ENCODE data around the gene PCDHA11.
"Not testable (repeated sequence)": the region's sequence is repeated elsewhere in the genome, so short reads cannot be mapped to it uniquely, and the experiment has no call there.

Gene PCDHA11

DNA sequence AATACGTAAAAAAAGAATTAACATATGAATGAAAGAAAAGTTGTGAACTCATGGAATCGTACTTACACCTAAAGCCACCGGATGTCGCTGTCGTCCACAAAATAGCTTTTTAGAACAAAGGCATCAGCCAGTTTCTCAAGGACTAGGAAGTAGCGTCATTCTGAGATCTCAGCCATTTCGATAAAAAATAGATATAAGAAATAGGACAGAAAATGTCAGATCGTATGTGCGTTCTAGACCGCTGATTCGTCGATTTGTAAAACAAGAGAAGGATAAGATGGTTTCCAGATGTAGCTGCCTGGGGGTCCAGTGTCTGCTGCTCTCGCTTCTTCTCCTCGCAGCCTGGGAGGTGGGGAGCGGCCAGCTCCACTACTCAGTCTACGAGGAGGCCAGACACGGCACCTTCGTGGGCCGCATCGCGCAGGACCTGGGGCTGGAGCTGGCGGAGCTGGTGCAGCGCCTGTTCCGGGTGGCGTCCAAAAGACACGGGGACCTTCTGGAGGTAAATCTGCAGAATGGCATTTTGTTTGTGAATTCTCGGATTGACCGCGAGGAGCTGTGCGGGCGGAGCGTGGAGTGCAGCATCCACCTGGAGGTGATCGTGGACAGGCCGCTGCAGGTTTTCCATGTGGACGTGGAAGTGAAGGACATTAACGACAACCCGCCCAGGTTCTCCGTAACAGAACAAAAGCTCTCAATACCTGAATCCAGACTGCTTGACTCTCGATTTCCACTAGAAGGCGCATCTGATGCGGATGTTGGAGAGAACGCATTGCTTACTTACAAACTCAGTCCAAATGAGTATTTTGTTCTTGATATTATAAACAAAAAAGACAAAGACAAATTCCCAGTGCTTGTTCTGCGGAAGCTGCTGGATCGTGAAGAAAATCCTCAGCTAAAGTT lies 12.7 kb upstream of the PCDHA11 start, which contains the start of gene PCDHA10:
Gene PCDHA10, plus strand, starts transcription at position 126 of the 903 bp plus-strand sequence. Its CDS starts 152 bp downstream, at position 278.
- DNase-seq: no peak

DNA sequence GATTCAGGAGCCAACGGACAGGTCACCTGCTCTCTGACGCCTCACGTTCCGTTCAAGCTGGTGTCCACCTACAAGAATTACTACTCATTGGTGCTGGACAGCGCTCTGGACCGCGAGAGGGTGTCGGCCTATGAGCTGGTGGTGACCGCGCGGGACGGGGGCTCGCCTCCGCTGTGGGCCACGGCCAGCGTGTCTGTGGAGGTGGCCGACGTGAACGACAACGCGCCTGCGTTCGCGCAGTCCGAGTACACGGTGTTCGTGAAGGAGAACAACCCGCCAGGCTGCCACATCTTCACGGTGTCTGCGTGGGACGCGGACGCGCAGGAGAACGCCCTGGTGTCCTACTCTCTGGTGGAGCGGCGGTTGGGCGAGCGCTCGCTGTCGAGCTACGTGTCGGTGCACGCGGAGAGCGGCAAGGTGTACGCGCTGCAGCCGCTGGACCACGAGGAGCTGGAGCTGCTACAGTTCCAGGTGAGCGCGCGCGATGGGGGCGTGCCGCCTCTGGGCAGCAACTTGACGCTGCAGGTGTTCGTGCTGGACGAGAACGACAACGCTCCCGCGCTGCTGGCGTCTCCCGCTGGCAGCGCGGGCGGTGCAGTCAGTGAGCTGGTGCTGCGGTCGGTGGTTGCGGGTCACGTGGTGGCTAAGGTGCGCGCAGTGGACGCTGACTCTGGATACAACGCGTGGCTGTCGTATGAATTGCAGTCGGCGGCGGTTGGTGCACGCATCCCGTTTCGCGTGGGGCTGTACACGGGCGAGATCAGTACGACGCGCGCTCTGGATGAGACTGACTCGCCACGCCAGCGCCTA lies 11.4 kb upstream of the PCDHA11 start:
- DNase-seq: no peak

DNA sequence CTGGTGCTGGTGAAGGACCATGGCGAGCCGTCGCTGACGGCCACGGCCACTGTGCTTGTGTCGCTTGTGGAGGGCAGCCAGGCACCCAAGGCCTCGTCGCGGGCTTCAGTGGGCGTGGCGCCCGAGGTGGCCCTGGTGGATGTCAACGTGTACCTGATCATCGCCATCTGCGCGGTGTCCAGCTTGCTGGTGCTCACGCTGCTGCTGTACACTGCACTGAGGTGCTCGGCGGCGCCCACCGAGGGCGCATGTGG lies 10.8 kb upstream of the PCDHA11 start:
- DNase-seq: no peak

DNA sequence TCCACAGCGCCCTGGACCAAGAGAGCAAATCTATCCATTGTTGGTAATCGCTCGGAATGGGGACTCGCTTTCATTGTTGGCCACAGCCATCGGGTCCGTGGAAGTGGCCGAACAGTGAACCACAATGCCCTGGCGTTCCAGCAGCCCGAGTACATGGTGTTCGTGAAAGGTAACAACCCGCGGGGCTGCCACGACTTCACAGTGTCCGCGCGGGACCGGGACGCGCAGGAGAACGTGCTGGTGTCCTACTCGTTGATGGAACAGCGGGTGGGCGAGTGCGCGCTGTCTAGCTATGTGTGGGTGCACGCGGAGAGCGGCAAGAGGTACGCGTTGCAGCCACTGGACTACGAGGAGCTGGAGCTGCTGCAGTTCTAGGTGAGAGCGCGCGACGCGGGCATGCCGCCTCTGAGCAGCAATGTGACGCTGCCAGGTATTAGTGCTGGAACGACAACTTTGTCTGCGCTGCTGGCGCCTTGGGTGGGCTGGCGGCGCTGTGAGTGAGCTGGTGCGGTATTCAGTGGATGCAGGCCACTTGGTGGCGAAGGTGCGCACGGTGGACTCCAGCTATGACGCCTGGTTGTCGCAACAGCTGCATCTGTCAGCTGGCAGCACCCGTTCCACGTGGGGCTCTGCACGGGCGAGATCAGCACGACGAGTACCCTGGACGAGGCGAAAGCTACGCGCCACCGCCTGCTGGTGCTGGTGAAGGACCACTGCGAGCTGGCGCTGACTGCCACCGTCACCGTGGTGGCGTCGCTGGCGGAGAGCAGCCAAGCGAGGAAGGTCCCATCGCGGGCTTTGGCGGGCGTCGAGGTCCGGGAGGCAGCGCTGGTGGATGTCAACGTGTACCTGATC lies 6.1 kb upstream of the PCDHA11 start:
- DNase-seq: no peak

DNA sequence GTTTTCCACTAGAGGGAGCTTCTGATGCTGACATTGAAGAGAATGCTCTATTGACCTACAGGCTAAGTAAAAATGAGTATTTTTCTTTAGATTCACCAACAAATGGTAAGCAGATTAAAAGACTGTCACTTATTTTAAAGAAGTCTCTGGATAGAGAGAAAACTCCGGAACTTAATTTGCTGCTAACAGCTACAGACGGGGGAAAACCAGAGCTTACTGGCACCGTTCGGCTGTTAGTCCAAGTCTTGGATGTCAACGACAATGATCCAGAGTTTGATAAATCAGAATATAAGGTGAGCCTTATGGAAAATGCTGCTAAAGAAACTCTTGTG lies 764 bp downstream of the PCDHA11 start:
- DNase-seq: no peak

DNA sequence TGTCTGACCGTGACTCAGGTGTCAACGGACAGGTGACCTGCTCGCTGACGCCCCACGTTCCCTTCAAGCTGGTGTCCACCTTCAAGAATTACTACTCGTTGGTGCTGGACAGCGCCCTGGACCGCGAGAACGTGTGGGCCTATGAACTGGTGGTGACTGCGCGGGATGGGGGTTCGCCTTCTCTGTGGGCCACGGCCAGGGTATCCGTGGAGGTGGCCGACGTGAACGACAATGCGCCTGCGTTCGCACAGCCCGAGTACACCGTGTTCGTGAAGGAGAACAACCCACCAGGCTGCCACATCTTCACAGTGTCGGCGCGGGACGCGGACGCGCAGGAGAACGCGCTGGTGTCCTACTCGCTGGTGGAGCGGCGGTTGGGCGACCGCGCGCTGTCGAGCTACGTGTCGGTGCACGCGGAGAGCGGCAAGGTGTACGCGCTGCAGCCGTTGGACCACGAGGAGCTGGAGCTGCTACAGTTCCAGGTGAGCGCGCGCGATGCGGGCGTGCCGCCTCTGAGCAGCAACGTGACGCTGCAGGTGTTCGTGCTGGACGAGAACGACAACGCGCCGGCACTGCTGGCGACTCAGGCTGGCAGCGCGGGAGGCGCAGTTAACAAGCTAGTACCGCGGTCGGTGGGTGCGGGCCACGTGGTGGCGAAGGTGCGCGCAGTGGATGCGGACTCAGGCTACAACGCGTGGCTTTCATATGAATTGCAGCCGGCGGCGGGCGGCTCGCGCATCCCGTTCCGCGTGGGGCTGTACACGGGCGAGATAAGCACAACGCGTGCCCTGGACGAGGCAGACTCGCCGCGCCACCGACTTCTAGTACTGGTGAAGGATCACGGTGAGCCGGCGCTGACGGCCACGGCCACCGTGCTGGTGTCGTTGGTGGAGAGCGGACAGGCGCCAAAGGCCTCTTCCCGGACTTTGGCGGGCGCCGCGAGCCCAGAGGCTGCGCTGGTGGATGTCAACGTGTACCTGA lies 1.8 kb downstream of the PCDHA11 start:
- DNase-seq: no peak

DNA sequence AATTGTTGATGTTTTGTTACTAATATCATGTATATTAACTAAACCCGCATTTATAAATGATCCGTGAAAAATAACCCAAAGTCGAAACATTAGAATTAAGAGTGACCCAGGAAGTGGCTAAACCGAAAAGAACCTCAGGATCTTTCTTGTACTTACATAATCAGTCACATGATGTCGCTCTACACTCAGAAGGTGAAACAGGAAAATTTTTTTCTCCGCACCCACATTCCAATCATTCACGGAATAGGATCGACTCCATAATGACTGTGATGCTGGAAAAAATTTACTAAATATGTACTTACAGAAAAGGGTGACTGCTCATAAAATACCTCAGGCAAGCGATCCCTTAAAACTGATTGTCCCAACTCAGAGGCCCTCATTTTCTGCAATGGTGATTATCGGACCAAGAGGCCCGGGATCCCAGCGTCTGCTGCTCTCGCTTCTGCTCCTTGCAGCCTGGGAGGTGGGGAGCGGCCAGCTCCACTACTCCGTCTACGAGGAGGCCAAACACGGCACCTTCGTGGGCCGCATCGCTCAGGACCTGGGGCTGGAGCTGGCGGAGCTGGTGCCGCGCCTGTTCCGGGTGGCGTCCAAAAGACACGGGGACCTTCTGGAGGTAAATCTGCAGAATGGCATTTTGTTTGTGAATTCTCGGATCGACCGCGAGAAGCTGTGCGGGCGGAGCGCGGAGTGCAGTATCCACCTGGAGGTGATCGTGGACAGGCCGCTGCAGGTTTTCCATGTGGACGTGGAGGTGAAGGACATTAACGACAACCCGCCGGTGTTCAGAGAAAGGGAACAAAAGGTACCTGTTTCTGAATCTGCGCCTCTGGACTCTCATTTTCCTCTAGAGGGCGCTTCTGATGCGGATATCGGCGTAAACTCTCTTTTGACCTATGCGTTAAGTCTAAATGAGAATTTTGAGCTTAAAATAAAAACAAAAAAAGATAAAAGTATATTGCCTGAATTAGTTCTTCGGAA lies 6.6 kb downstream of the PCDHA11 start, which contains the start of gene PCDHA12:
Gene PCDHA12, plus strand, starts transcription at position 224 of the 981 bp plus-strand sequence. Its CDS starts 165 bp downstream, at position 389.
- DNase-seq: no peak

DNA sequence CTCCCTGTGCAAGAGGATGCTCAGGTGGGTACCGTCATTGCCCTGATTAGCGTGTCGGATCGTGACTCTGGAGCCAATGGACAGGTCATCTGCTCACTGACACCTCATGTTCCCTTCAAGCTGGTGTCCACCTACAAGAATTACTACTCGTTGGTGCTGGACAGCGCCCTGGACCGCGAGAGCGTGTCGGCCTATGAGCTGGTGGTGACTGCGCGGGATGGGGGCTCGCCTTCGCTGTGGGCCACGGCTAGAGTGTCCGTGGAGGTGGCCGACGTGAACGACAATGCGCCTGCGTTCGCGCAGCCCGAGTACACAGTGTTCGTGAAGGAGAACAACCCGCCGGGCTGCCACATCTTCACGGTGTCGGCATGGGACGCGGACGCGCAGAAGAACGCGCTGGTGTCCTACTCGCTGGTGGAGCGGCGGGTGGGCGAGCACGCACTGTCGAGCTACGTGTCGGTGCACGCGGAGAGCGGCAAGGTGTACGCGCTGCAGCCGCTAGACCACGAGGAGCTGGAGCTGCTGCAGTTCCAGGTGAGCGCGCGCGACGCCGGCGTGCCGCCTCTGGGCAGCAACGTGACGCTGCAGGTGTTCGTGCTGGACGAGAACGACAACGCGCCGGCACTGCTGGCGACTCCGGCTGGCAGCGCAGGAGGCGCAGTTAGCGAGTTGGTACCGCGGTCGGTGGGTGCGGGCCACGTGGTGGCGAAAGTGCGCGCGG lies 7.9 kb downstream of the PCDHA11 start:
- not testable (repeated sequence) for DNase-seq

DNA sequence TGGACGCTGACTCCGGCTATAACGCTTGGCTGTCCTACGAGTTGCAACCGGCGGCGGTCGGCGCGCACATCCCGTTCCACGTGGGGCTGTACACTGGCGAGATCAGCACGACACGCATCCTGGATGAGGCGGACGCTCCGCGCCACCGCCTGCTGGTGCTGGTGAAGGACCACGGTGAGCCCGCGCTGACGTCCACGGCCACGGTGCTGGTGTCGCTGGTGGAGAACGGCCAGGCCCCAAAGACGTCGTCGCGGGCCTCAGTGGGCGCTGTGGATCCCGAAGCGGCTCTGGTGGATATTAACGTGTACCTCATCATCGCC lies 8.5 kb downstream of the PCDHA11 start:
- no peak for DNase-seq

DNA sequence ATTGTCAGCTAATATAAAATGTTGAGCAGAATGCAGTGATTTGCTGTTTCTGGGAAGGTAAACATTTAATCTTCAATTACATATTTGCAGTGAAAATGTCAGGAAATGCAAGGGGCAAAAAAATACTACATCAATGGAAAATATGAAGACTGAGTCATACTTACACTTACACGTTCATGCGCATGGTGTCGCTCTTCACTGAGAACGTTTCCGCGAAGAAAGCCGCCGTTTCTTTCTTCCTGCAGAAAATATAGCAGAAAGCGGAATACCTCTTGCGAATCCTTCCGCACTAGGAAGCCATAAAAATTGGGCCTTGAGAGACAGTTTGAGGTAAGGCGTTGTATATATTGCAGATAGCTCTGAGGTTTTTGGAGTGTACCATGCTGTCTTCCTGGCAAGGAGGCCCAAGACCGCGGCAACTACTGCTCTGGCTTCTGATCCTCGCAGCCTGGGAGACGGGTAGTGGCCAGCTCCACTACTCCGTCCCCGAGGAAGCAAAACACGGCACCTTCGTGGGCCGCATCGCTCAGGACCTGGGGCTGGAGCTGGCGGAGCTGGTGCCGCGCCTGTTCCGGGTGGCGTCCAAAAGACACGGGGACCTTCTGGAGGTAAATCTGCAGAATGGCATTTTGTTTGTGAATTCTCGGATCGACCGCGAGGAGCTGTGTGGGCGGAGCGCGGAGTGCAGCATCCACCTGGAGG lies 13.3 kb downstream of the PCDHA11 start, which contains the start of gene PCDHA13:
Gene PCDHA13, plus strand, starts transcription at position 236 of the 702 bp plus-strand sequence. Its CDS starts 145 bp downstream, at position 381.
- DNase-seq: peak; percentile 85

DNA sequence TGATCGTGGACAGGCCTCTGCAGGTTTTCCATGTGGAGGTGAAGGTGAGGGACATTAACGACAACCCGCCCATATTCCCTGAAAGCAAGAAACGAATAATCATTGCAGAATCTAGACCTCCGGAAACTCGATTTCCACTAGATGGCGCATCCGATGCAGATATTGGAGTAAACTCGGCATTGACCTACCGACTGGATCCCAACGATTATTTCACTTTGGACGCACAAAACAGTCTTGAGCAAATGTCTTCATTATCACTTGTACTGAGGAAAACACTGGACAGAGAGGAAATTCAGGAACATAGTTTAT lies 13.8 kb downstream of the PCDHA11 start:
- peak; percentile 87 for DNase-seq

DNA sequence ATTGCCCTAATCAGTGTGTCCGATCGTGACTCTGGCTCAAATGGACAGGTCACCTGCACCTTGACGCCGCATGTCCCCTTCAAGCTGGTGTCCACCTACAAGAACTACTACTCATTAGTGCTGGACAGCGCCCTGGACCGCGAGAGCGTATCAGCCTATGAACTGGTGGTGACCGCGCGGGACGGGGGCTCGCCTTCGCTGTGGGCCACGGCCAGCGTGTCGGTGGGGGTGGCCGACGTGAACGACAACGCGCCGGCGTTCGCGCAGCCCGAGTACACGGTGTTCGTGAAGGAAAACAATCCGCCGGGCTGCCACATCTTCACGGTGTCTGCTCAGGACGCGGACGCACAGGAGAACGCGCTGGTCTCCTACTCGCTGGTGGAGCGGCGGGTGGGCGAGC lies 14.6 kb downstream of the PCDHA11 start:
- DNase-seq: no peak

DNA sequence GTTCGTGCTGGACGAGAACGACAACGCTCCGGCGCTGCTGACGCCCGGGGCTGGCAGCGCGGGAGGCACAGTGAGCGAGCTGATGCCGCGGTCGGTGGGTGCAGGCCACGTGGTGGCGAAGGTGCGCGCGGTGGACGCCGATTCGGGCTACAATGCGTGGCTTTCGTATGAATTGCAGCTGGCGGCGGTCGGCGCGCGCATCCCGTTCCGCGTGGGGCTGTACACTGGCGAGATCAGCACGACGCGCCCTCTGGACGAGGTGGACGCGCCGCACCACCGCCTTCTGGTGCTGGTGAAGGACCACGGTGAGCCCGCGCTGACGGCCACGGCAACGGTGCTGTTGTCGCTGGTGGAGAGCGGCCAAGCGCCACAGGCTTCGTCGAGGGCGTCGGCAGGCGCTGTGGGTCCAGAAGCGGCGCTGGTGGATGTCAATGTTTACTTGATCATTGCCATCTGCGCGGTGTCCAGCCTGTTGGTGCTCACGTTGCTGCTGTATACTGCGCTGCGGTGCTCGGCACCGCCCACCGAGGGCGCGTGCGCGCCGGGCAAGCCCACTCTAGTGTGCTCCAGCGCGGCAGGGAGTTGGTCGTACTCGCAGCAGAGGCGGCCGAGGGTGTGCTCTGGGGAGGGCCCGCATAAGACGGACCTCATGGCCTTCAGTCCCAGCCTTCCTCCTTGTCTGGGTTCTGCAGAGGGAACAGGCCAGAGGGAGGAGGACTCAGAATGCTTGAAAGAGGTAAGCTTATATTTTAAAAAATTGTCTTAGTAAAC lies 15.4 kb downstream of the PCDHA11 start:
- no peak for DNase-seq

DNA sequence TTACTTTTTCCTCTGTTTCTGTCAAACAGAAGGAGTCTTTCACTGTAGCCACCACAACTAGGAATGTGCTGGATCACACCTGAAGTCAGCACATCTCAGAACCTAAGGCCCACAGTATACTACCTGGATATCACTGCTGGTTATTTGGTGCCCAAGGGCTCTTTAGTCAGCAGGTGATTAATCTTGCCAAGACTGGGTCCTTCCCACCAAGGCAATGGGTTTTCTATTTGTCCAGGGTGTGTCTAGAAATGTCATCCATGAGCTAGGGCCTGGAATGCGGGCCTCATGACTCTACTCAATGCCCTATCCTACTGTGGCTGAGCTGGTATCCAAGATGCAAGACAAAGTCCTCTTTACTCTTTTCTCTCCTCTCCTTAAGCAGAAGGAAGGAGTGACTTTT lies 47.6 kb downstream of the PCDHA11 start:
- no peak for DNase-seq

All from NCI-H748 treated with DMSO at 0.1 percent for 48 hours (cell line).